PFSK-1 (cell line): ENCODE measurements around the gene ASCC1.

ENCODE experiments used
- FOXP2 ChIP-seq: optimal IDR thresholded peaks from 2 replicates; pipeline ENCODE3; 2011; ENCODE audit warnings: borderline replicate concordance, control low read depth, inconsistent platforms; ENCODE audit not compliant: insufficient read depth; ENCODE audit errors: extremely low read length, extremely low read depth
- POLR2AphosphoS5 ChIP-seq: IDR thresholded peaks from 2 replicates; pipeline ENCODE4 v1.6.1; 2012; ENCODE audit warnings: low read depth, mild to moderate bottlenecking, control low read depth, low read length, moderate library complexity
- REST ChIP-seq, 2 experiments: IDR thresholded peaks; 2 replicates each; pipeline versions ENCODE4 v1.6.1 to v1.8.0; 2011 to 2012; ENCODE audit warnings: low read depth in 2 of 2, low read length in 2 of 2, control low read depth in 1 of 2, inconsistent platforms in 1 of 2, mild to moderate bottlenecking in 1 of 2, moderate library complexity in 1 of 2; ENCODE audit not compliant: insufficient read depth in 1 of 2
- SIN3A ChIP-seq: IDR thresholded peaks from 2 replicates; pipeline ENCODE4 v1.6.1; 2012; ENCODE audit warnings: mild to moderate bottlenecking, low read length, moderate library complexity, borderline replicate concordance; ENCODE audit not compliant: insufficient read depth
- TAF1 ChIP-seq: IDR thresholded peaks from 2 replicates; pipeline ENCODE4 v1.6.1; 2012; ENCODE audit warnings: low read length, control low read depth, borderline replicate concordance; ENCODE audit not compliant: insufficient read depth

The ASCC1 gene

GRCh38 chr10:72244573-72245038 is 28.5 kb upstream of the ASCC1 start:
- TF ChIP-seq FOXP2 (no peak), SIN3A (no peak), POLR2AphosphoS5 (no peak), REST (IDR thresholded peaks at IDR 0.05; ENCODE audit: insufficient read depth in 1 of 2, low read depth in 2 of 2, low read length in 2 of 2) (no peak), TAF1 (no peak)

DNA sequence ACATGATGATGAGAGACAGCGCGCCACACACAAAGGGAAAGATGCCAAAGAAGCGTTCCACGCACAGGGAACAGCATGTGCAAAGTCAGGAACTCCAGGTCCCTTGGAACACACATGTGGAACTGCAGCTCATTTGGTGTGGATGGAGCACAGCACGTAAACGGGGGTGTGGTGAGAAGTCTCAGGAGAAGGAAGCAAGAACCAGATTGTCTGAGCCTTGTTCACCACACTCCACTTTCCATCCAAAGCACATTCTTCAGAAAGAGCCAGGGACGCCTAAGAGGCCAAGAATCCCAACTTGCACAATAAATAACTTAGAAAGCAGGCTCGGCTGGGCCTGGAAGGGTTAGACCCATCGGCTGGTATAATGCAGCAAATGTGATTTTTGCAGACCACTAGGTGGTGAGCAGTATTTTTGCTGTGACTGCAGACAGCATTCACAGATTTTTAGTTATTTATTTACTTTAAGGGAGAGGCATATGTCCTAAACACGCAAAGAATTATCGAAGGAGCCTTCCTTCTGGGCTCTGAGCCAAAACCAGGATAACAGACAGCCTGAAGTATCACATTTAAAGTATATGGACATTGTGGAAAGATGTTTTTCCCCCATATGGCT is 27.9 kb upstream of the ASCC1 start:
- no peak for TF ChIP-seq POLR2AphosphoS5
- no peak for TF ChIP-seq TAF1
- peak; percentile 7; the same call in 1 of the 2 replicates for TF ChIP-seq SIN3A
- TF ChIP-seq REST (IDR thresholded peaks at IDR 0.05; ENCODE audit: insufficient read depth in 1 of 2, low read depth in 2 of 2, low read length in 2 of 2) = no peak
- peak; percentile 8 for TF ChIP-seq FOXP2

- TF ChIP-seq REST (IDR thresholded peaks at IDR 0.05; ENCODE audit: insufficient read depth in 1 of 2, low read depth in 2 of 2, low read length in 2 of 2) (0 out of 4 replicates have a peak, but pooled peaks of 1 of the 2 experiments have one; percentile 50), TAF1 (peak; percentile 45; the same call in 1 of the 2 replicates), SIN3A (no peak), POLR2AphosphoS5 (peak; percentile 45; the same call in 1 of the 2 replicates), FOXP2 (peak; percentile 39)
These were observed 26.6 kb upstream of the ASCC1 start for GRCh38 chr10:72242675-72243074.

DNA sequence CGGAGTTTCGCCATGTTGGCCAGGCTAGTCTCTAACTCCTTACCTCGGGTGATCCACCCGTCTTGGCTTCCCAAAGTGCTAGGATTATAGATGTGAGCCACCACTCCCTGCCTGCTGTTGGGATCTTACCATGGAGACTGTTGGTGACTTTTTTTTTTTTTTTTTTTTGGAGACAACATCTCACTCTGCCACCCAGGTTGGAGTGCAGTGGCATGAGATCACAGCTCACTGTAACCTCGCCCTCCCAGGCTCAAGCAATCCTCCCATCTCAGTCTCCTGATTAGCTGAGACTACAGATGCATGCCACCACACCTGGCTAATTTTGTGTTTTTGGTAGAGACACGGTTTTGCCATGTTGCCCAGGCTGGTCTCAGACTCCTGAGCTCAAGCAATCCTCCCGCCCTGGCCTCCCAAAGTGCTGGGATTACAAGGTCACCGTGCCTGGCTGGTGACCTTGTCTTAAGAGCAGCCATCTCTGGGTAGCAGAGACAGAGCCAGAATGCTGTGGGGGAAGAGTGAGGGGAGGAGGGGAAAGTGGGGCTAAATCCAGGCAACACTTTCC is 25.7 kb upstream of the ASCC1 start:
- TF ChIP-seq SIN3A (no peak), POLR2AphosphoS5 (no peak), REST (IDR thresholded peaks at IDR 0.05; ENCODE audit: insufficient read depth in 1 of 2, low read depth in 2 of 2, low read length in 2 of 2) (no peak), TAF1 (no peak), FOXP2 (no peak)
